Endothelial cell of umbilical vein (primary cell): ENCODE measurements around the gene SEC14L6. TPM values are rescaled to one million over a fixed set of nuclear protein-coding genes. Genes with fewer than 3 reads are reported as not detected.

Experiments
- BruUV-seq: library from RNA; stranded (reverse); fragments of 400-500 nt; replicated peaks from 2 replicates; lab custom pipeline; 2021; lab: Mats Ljungman, UMichigan
- CTCF ChIA-PET: fragments of 300-600, 350-600 bp; sonication (Branson Sonifier 250); formaldehyde crosslinking; loops from one replicate; lab custom pipeline; 2021; ENCODE audit warnings: antibody characterized with exemption, inconsistent platforms; lab: Charles Lee
- POLR2A ChIA-PET: fragments of 300-600, 350-600 bp; sonication (Branson Sonifier 250); formaldehyde crosslinking; loops from one replicate; lab custom pipeline; 2021; ENCODE audit warnings: antibody characterized with exemption, inconsistent platforms; lab: Charles Lee
- DNase-seq: peaks from one replicate; pipeline ENCODE4 v3.0.0-alpha.2; 2011; ENCODE audit warnings: low read depth, low spot score
- FAIRE-seq: peaks from 2 replicates; lab custom pipeline; 2011; peaks lifted over from hg19 to GRCh38; lab: Jason Lieb, UNC
- H2AFZ ChIP-seq: 2 replicates; pipeline ENCODE4 v1.6.0; 2012; ENCODE audit warnings: low read depth, low read length, control low read depth, inconsistent platforms
- H3K27ac ChIP-seq: 2 replicates; pipeline ENCODE4 v1.5.1; 2011; ENCODE audit warnings: low read depth, mild to moderate bottlenecking, control low read depth, low read length, moderate library complexity; ENCODE audit not compliant: insufficient read depth
- H3K27me3 ChIP-seq, 2 experiments: 2 replicates each; pipeline versions ENCODE4 v1.6.0 to v1.6.1; 2011; ENCODE audit warnings: low read length in 2 of 2, mixed read lengths in 1 of 2; ENCODE audit not compliant: control insufficient read depth in 2 of 2, insufficient read depth in 2 of 2
- H3K36me3 ChIP-seq, 2 experiments: 2 replicates in 1 of 2; 3 replicates in 1 of 2; pipeline ENCODE4 v1.5.1; 2011; ENCODE audit warnings: low read length in 2 of 2, mild to moderate bottlenecking in 1 of 2, moderate library complexity in 1 of 2; ENCODE audit not compliant: control insufficient read depth in 2 of 2, insufficient read depth in 2 of 2; ENCODE audit errors: extremely low read depth in 1 of 2
- H3K4me1 ChIP-seq: 3 replicates; pipeline ENCODE4 v1.5.1; 2011; ENCODE audit warnings: mild to moderate bottlenecking, low read length; ENCODE audit not compliant: control insufficient read depth, insufficient read depth; ENCODE audit errors: extremely low read depth
- H3K4me2 ChIP-seq: 2 replicates; pipeline ENCODE4 v1.6.1; 2011; ENCODE audit warnings: low read length, control low read depth, mixed read lengths; ENCODE audit not compliant: insufficient read depth
- H3K4me3 ChIP-seq, 3 experiments: fragments of 200-600 bp in 1 of 3; sonication (generic), shearing (Covaris generic) in 1 of 3; replicated peaks in 1 of 3; 2 replicates each; pipeline ENCODE4 v1.5.1; 2011 to 2016; ENCODE audit warnings: control low read depth in 3 of 3, low read length in 3 of 3, mild to moderate bottlenecking in 2 of 3, inconsistent platforms in 1 of 3, low read depth in 1 of 3, moderate library complexity in 1 of 3; ENCODE audit not compliant: insufficient read depth in 1 of 3
- H3K79me2 ChIP-seq: 2 replicates; pipeline ENCODE4 v1.6.0; 2012; ENCODE audit warnings: low read length, inconsistent platforms; ENCODE audit not compliant: control insufficient read depth, insufficient read depth
- H3K9ac ChIP-seq: replicated peaks from 2 replicates; pipeline ENCODE3; 2011; ENCODE audit warnings: low read length, control low read depth; ENCODE audit not compliant: insufficient read depth; ENCODE audit errors: extremely low read depth
- H3K9me1 ChIP-seq: replicated peaks from 3 replicates; pipeline ENCODE4 v1.6.0; 2011; ENCODE audit warnings: mild to moderate bottlenecking, low read length; ENCODE audit not compliant: control insufficient read depth, insufficient read depth; ENCODE audit errors: extremely low read depth
- H3K9me3 ChIP-seq: replicated peaks from 2 replicates; pipeline ENCODE4 v1.5.1; 2012; ENCODE audit warnings: low read length, inconsistent platforms; ENCODE audit not compliant: control insufficient read depth, insufficient read depth
- H4K20me1 ChIP-seq: replicated peaks from 2 replicates; pipeline ENCODE3; 2011; ENCODE audit warnings: mild to moderate bottlenecking, low read length; ENCODE audit not compliant: control insufficient read depth, insufficient read depth; ENCODE audit errors: extremely low read depth
- CTCF ChIP-seq, 2 donors: IDR thresholded peaks; 1 replicate in 1 of 2; 2 replicates in 1 of 2; pipeline ENCODE4 v1.5.1; 2011; ENCODE audit warnings: low read length in 2 of 2, mild to moderate bottlenecking in 2 of 2, moderate library complexity in 2 of 2, control low read depth in 1 of 2, inconsistent platforms in 1 of 2, low read depth in 1 of 2; ENCODE audit not compliant: insufficient read depth in 1 of 2; ENCODE audit errors: extremely low read depth in 1 of 2
- EZH2 ChIP-seq: IDR thresholded peaks from 2 replicates; pipeline ENCODE4 v1.6.1; 2012; ENCODE audit warnings: borderline replicate concordance, low read depth, mild to moderate bottlenecking, moderate library complexity, low read length, inconsistent platforms; ENCODE audit not compliant: severe bottlenecking
- FOS ChIP-seq: IDR thresholded peaks from 2 replicates; pipeline ENCODE4 v1.6.1; 2011; ENCODE audit warnings: mild to moderate bottlenecking, low read length, moderate library complexity, borderline replicate concordance; ENCODE audit not compliant: insufficient read depth
- GATA2 ChIP-seq: IDR thresholded peaks from 2 replicates; pipeline ENCODE4 v1.7.0; 2011; ENCODE audit warnings: low read depth, mild to moderate bottlenecking, moderate library complexity, mixed read lengths, low read length; ENCODE audit not compliant: insufficient read length, insufficient read depth
- MAX ChIP-seq: IDR thresholded peaks from 2 replicates; pipeline ENCODE4 v1.6.1; 2011; ENCODE audit not compliant: insufficient read depth, insufficient read length
- MYC ChIP-seq: IDR thresholded peaks from one replicate; pipeline ENCODE4 v1.6.1; 2011; ENCODE audit warnings: mild to moderate bottlenecking, low read depth, low read length
- POLR2A ChIP-seq: IDR thresholded peaks from 2 replicates; pipeline ENCODE4 v1.6.1; 2012; ENCODE audit warnings: low read depth, mild to moderate bottlenecking, control low read depth, low read length
- POLR2AphosphoS5 ChIP-seq: IDR thresholded peaks from 2 replicates; pipeline ENCODE4 v1.6.1; 2012; ENCODE audit warnings: low read depth, mild to moderate bottlenecking, control low read depth, low read length, moderate library complexity; ENCODE audit not compliant: insufficient read depth
- dilution Hi-C: fragments of 300-500 bp; cut with MboI; formaldehyde crosslinking; loops from one replicate; pipeline ENCODE4 v1.15.0; 2019; ENCODE audit warnings: low sequenced_read_pairs; ENCODE audit not compliant: extremely low pct_ligation_motif_present
- intact Hi-C: fragments of 100-400 bp; cut with micrococcal nuclease; formaldehyde crosslinking; loops from one replicate; pipeline ENCODE4 v1.10.0; 2022
- polyA plus RNA-seq, 4 experiments: library from polyadenylated mRNA; depleted of rRNA in 3 of 4; stranded (reverse) in 3 of 4; unstranded in 1 of 4; fragments of >200 nt; gene quantifications; 2 replicates each; pipeline versions ENCODE4 v1.2.1 to v1.2.3, GENCODE V29; 2011 to 2012; ENCODE audit warnings: missing spikeins in 1 of 4
- total RNA-seq: library from RNA; stranded (reverse); gene quantifications from 2 replicates; pipeline ENCODE4 v1.2.3, GENCODE V29; 2021

SEC14L6 gene
- total and polyA plus RNA-seq, 2 donors (not counting 3 experiments of a cell fraction or from before 2014, with no cell fraction given) = 0.04 to 0.15 TPM

GRCh38 chr22:30582051-30582450, 35.5 kb upstream of the SEC14L6 start:
- no peaks in the 10 kb centered on the region for H3K9me3 ChIP-seq
- no peaks in the 10 kb centered on the region for H3K9me1 ChIP-seq
- H3K9ac ChIP-seq = no peak overlapping the region
- ChIA-PET CTCF (interaction anchor here (1.4 to 1.8 kb wide), 2 partner anchors 19 to 52 kb away, joined by 3 to 7 read pairs; no protein-coding TSS in a partner anchor), POLR2A (no interaction called here)
- H3K36me3 ChIP-seq = peaks cover 19 to 59% of the 10 kb centered on the region in 2 experiments
- no peak overlapping the region for H3K27ac ChIP-seq
- no peak overlapping the region for H2AFZ ChIP-seq
- no peak overlapping the region for H3K4me2 ChIP-seq
- dilution Hi-C loops = no loop called here
- TF ChIP-seq POLR2AphosphoS5 = no peak
- no peak for TF ChIP-seq CTCF (IDR thresholded peaks at IDR 0.05; ENCODE audit: extremely low read depth in 1 of 2, insufficient read depth in 1 of 2, low read depth in 1 of 2, low read length in 2 of 2)
- TF ChIP-seq MAX = no peak
- TF ChIP-seq EZH2 = no peak
- no peak for TF ChIP-seq POLR2A
- TF ChIP-seq FOS = no peak
- no peak for TF ChIP-seq GATA2
- TF ChIP-seq MYC = no peak
- peaks cover 17% of the 10 kb centered on the region for H3K4me1 ChIP-seq
- no peak overlapping the region for H3K4me3 ChIP-seq
- no TSS peak for BruUV-seq
- DNase-seq (no peak), FAIRE-seq (no peak)
- H4K20me1 ChIP-seq = no peaks in the 10 kb centered on the region
- intact Hi-C loops = no loop called here
- H3K27me3 ChIP-seq = no peaks in the 10 kb centered on the region
- H3K79me2 ChIP-seq = no peaks in the 10 kb centered on the region
